Body of pancreas (tissue), 4 donors: Measurements from ENCODE around the gene NDST3. TPM values are rescaled to one million over a fixed set of nuclear protein-coding genes. Genes with fewer than 3 reads are reported as not detected.

Source experiments
- ATAC-seq: fragments of 150-250 bp; one replicate; pipeline ENCODE4 v1.9.1; 2016
- DNase-seq, 4 donors: peaks; one replicate each; pipeline ENCODE4 v3.0.0-alpha.2; 2019
- H3K27ac ChIP-seq, 4 donors: fragments of 200-600 bp; sonication (generic); 1 replicate in 3 of 4; 2 replicates in 1 of 4; pipeline versions ENCODE4 v1.5.1 to v1.6.1; 2016 to 2019; ENCODE audit warnings: mild to moderate bottlenecking in 1 of 4, mixed read lengths in 1 of 4, moderate library complexity in 1 of 4
- H3K27me3 ChIP-seq, 2 donors: fragments of 200-600 bp; sonication (generic); one replicate each; pipeline ENCODE4 v1.6.0; 2016; ENCODE audit warnings: mild to moderate bottlenecking in 1 of 2
- H3K36me3 ChIP-seq, 2 donors: fragments of 200-600 bp; sonication (generic); replicated peaks in 1 of 2; 2 replicates each; pipeline ENCODE4 v1.5.1; 2016; ENCODE audit warnings: low read depth in 2 of 2; ENCODE audit not compliant: insufficient read depth in 1 of 2
- H3K4me1 ChIP-seq: fragments of 200-600 bp; sonication (generic); one replicate; pipeline ENCODE4 v1.6.0; 2016
- H3K4me3 ChIP-seq, 2 donors: fragments of 200-600 bp; sonication (generic); 1 replicate in 1 of 2; 2 replicates in 1 of 2; pipeline ENCODE4 v1.5.1; 2016 to 2019
- H3K9me3 ChIP-seq, 3 donors: fragments of 200-600 bp; sonication (generic); 1 replicate in 2 of 3; 2 replicates in 1 of 3; pipeline ENCODE4 v1.5.1; 2016
- POLR2A ChIP-seq, 3 donors: fragments of 450-650 bp; IDR thresholded peaks; one replicate each; pipeline ENCODE4 v1.6.1; 2016; ENCODE audit warnings: antibody characterized with exemption in 3 of 3, mild to moderate bottlenecking in 2 of 3
- WGBS, 2 donors: methylation state at CpG; one replicate each; pipeline ENCODE4 v1.1.5; 2017; 5-methylcytosine and 5-hydroxymethylcytosine counted together
- intact Hi-C: fragments of 100-400 bp; cut with DNase I; formaldehyde crosslinking; loops from one replicate; pipeline ENCODE4 v1.15.1; 2023
- total RNA-seq, 2 donors: library from RNA; depleted of rRNA; stranded (reverse); fragments of >200 nt; gene quantifications; one replicate each; pipeline ENCODE4 v1.1.0, GENCODE V29; 2016
- TF ChIP-seq, protein P1 (sequence below), 7 experiments: fragments of 450-650 bp in 4 of 7; fragments of 200-600 bp in 3 of 7; sonication (generic) in 3 of 7; IDR thresholded peaks; one replicate each; pipeline ENCODE4 v1.5.1; 2016 to 2019; ENCODE audit warnings: antibody characterized with exemption in 7 of 7

NDST3 gene
- total RNA-seq, 2 donors from 2014 or later: not detected

DNA sequence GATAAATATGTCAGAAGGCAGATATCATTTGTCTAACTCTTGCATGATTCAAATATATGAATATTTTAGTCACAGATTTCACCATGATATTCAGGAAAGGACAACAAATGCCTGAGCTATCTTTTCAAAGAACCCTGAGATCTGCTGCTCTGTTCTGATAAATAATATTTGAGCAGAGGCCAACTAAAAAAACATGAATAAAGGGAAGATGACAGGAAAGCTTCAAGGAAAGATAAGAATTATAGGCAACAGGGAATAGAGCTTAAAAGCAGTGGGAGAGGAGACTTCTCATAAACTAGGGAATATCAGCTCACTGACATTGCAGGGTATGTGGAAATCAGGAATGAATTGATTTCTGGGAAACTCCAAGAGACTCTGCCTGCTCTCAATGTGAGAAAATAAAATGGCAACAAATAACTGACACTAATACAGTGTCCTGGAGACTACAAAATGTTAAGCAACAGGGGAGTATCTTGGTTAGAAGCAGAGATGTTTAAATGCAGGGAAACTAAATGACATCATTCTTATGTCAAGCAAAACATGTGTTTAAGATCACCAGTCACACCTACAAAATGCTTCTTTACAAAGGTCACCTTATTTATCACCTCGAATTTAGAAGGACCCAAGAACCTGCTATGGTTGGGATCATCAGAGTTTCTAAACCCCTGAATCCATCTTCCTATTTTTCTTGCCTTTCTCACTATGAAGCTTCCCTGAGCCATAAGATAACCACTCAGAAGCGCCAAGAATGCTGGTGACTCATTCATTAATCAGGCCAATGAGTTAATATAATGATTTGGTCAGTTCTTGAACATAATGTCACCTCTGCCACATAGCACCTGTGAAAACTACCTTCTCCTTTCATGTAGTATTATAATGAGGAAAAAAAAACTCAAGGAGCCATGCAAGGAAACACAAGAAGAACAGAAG lies 78.1 kb downstream of the NDST3 start:
- intact Hi-C loops: no loop called here
- no peaks in the 10 kb centered on the region for H3K27me3 ChIP-seq
- no peaks in the 10 kb centered on the region for H3K36me3 ChIP-seq
- no peak overlapping the region for H3K27ac ChIP-seq
- 50 to 56% methylated on average over 2 of the region's 2 CpGs for WGBS, 2 donors
- ATAC-seq: no peak
- no peak for DNase-seq
- H3K9me3 ChIP-seq: no peaks in the 10 kb centered on the region
- no peak overlapping the region for H3K4me3 ChIP-seq
- TF ChIP-seq POLR2A (IDR thresholded peaks at IDR 0.05): no peak
- TF ChIP-seq, protein P1, sequence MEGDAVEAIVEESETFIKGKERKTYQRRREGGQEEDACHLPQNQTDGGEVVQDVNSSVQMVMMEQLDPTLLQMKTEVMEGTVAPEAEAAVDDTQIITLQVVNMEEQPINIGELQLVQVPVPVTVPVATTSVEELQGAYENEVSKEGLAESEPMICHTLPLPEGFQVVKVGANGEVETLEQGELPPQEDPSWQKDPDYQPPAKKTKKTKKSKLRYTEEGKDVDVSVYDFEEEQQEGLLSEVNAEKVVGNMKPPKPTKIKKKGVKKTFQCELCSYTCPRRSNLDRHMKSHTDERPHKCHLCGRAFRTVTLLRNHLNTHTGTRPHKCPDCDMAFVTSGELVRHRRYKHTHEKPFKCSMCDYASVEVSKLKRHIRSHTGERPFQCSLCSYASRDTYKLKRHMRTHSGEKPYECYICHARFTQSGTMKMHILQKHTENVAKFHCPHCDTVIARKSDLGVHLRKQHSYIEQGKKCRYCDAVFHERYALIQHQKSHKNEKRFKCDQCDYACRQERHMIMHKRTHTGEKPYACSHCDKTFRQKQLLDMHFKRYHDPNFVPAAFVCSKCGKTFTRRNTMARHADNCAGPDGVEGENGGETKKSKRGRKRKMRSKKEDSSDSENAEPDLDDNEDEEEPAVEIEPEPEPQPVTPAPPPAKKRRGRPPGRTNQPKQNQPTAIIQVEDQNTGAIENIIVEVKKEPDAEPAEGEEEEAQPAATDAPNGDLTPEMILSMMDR (IDR thresholded peaks at IDR 0.05): no peak
- no peaks in the 10 kb centered on the region for H3K4me1 ChIP-seq

- Histone ChIP-seq H3K9me3 (no peaks in the 10 kb centered on the region), H3K36me3 (no peaks in the 10 kb centered on the region), H3K4me3 (no peak overlapping the region), H3K27ac (no peak overlapping the region), H3K27me3 (no peaks in the 10 kb centered on the region), H3K4me1 (no peaks in the 10 kb centered on the region)
- no peak for DNase-seq
- intact Hi-C loops: no loop called here
- 21 to 31% methylated on average over 2 of the region's 2 CpGs for WGBS, 2 donors
- ATAC-seq: no peak
- no peak for TF ChIP-seq POLR2A (IDR thresholded peaks at IDR 0.05)
- TF ChIP-seq, protein P1 (IDR thresholded peaks at IDR 0.05): no peak
Measured at GRCh38 chr4:118113220-118113619, 78.9 kb downstream of the NDST3 start.

GRCh38 chr4:118114720-118115119 lies 80.4 kb downstream of the NDST3 start:
- Histone ChIP-seq H3K4me3 (no peak overlapping the region), H3K9me3 (no peaks in the 10 kb centered on the region), H3K4me1 (no peaks in the 10 kb centered on the region), H3K27ac (no peak overlapping the region), H3K36me3 (no peaks in the 10 kb centered on the region), H3K27me3 (no peaks in the 10 kb centered on the region)
- 89 to 92% methylated on average over 3 of the region's 3 CpGs for WGBS, 2 donors
- no peak for ATAC-seq
- TF ChIP-seq, protein P1 (IDR thresholded peaks at IDR 0.05): no peak
- TF ChIP-seq POLR2A (IDR thresholded peaks at IDR 0.05): no peak
- DNase-seq: no peak
- intact Hi-C loops: no loop called here

GRCh38 chr4:118120120-118120760 lies 86.0 kb downstream of the NDST3 start:
- Histone ChIP-seq H3K27ac (no peak overlapping the region), H3K9me3 (no peaks in the 10 kb centered on the region), H3K4me1 (no peaks in the 10 kb centered on the region), H3K36me3 (no peaks in the 10 kb centered on the region), H3K27me3 (no peaks in the 10 kb centered on the region), H3K4me3 (no peak overlapping the region)
- TF ChIP-seq POLR2A (IDR thresholded peaks at IDR 0.05): no peak
- TF ChIP-seq, protein P1 (IDR thresholded peaks at IDR 0.05): no peak
- ATAC-seq: no peak
- 25 to 46% methylated on average over 5 of the region's 5 CpGs for WGBS, 2 donors
- DNase-seq: no peak
- intact Hi-C loops: no loop called here
